ENCODE results near the gene RRBP1.

The RRBP1 gene

GRCh38 chr20:17593902-17594301 lies 88.1 kb downstream of the RRBP1 start:
- in situ Hi-C loops (cut with MboI; ENCODE audit: low sequenced_read_pairs) = no loop called here

- in situ Hi-C loops (cut with MboI; ENCODE audit: low sequenced_read_pairs) = no loop called here
These were observed 91.8 kb downstream of the RRBP1 start for GRCh38 chr20:17590245-17590644.

- in situ Hi-C loops (cut with MboI; ENCODE audit: low sequenced_read_pairs) = no loop called here
These were observed 92.7 kb downstream of the RRBP1 start for GRCh38 chr20:17589161-17589834.

- in situ Hi-C loops (cut with MboI; ENCODE audit: low sequenced_read_pairs) = no loop called here
These were observed 94.2 kb downstream of the RRBP1 start for GRCh38 chr20:17587824-17588223.

GRCh38 chr20:17587148-17587547 lies 94.9 kb downstream of the RRBP1 start:
- in situ Hi-C loops (cut with MboI; ENCODE audit: low sequenced_read_pairs) = no loop called here

GRCh38 chr20:17586250-17586649 lies 95.8 kb downstream of the RRBP1 start:
- in situ Hi-C loops (cut with MboI; ENCODE audit: low sequenced_read_pairs) = no loop called here

- in situ Hi-C loops (cut with MboI; ENCODE audit: low sequenced_read_pairs) = no loop called here
These were observed 97.4 kb downstream of the RRBP1 start for GRCh38 chr20:17584689-17585088.

- in situ Hi-C loops (cut with MboI; ENCODE audit: low sequenced_read_pairs) = no loop called here
These were observed 98.9 kb downstream of the RRBP1 start for GRCh38 chr20:17583126-17583525.

GRCh38 chr20:17580895-17581294 lies 101.1 kb downstream of the RRBP1 start:
- in situ Hi-C loops (cut with MboI; ENCODE audit: low sequenced_read_pairs) = no loop called here

GRCh38 chr20:17579369-17580039 lies 102.5 kb downstream of the RRBP1 start:
- in situ Hi-C loops (cut with MboI; ENCODE audit: low sequenced_read_pairs) = no loop called here

GRCh38 chr20:17576215-17576614 lies 105.8 kb downstream of the RRBP1 start:
- in situ Hi-C loops (cut with MboI; ENCODE audit: low sequenced_read_pairs) = no loop called here

GRCh38 chr20:17573463-17573862 lies 108.6 kb downstream of the RRBP1 start:
- in situ Hi-C loops (cut with MboI; ENCODE audit: low sequenced_read_pairs) = no loop called here

GRCh38 chr20:17572034-17572638 lies 109.9 kb downstream of the RRBP1 start:
- in situ Hi-C loops (cut with MboI; ENCODE audit: low sequenced_read_pairs) = no loop called here

GRCh38 chr20:17571153-17571527 lies 110.9 kb downstream of the RRBP1 start:
- in situ Hi-C loops (cut with MboI; ENCODE audit: low sequenced_read_pairs) = no loop called here

- in situ Hi-C loops (cut with MboI; ENCODE audit: low sequenced_read_pairs) = no loop called here
These were observed 111.5 kb downstream of the RRBP1 start for GRCh38 chr20:17570347-17571152.

GRCh38 chr20:17569616-17570346 lies 112.3 kb downstream of the RRBP1 start, which contains the start of gene DSTN:
TSS of gene DSTN (plus strand) at chr20:17570075. CDS start at chr20:17570209, 134 bp downstream.
- in situ Hi-C loops (cut with MboI; ENCODE audit: low sequenced_read_pairs) = no loop called here

GRCh38 chr20:17568972-17569521 lies 113.0 kb downstream of the RRBP1 start:
- in situ Hi-C loops (cut with MboI; ENCODE audit: low sequenced_read_pairs) = no loop called here

GRCh38 chr20:17568045-17568788 lies 113.8 kb downstream of the RRBP1 start:
- in situ Hi-C loops (cut with MboI; ENCODE audit: low sequenced_read_pairs) = no loop called here

GRCh38 chr20:17566345-17566744 lies 115.7 kb downstream of the RRBP1 start:
- in situ Hi-C loops (cut with MboI; ENCODE audit: low sequenced_read_pairs) = no loop called here

Data from HL-60/S4 treated with retinoic acid at 250 ng/mL for 4 days and 3 days (cell line).